HG03064 (cell line): Measurements from ENCODE around the gene CAPN5.
"Not testable (repeated sequence)": the region's sequence is repeated elsewhere in the genome, so short reads cannot be mapped to it uniquely, and the experiment has no call there.

Experiments used
- ATAC-seq: cut with Tn5 transposase; IDR thresholded peaks from one replicate; pipeline ENCODE4 v1.9.1; 2021; ENCODE audit warnings: low read depth; ENCODE audit not compliant: unreplicated experiment

Gene CAPN5

DNA sequence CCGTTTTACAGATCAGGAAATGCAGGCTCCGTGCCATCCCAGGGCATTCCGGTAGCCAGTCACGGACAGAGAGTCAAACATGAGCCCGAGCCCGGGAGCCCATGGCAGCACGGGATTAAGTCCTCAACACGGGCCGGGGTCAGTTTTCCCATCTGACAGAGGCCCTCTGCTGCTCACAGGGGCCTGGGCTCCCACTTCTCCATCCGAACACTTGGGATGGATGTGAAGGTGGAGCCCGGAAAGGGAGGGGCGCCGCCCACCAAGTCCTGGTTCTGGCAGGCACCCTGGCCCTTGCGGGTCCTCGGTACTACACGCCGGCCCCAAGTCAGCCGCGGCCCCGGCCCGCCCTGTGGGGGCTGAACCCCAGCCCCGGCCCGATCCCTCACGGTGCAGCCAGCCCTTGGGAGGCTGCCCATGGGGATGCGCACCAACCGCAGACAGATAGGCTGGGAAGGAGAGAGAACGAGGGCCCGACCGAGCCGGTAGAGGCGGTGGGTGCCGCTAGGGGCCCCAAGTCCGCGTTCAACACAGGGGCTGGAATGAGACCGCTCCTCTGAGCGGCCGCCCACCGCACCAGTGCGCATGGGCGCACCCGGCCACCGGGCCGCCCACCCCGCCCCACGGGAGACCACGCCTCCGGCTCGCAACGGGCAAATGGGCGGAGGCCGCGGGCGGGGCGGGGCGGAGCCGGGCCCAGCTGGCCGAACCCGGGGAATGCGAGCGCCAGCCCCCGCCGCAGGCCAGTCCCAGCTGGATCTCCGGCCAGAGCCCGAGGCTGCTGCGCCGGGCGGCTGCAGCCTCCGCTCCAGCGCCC is at the start of gene CAPN5:
Gene CAPN5, plus strand, starts transcription at position 743 of the 814 bp plus-strand sequence. CDS start 17,916 bp downstream, outside the sequence.
- peak; percentile 70 for ATAC-seq

DNA sequence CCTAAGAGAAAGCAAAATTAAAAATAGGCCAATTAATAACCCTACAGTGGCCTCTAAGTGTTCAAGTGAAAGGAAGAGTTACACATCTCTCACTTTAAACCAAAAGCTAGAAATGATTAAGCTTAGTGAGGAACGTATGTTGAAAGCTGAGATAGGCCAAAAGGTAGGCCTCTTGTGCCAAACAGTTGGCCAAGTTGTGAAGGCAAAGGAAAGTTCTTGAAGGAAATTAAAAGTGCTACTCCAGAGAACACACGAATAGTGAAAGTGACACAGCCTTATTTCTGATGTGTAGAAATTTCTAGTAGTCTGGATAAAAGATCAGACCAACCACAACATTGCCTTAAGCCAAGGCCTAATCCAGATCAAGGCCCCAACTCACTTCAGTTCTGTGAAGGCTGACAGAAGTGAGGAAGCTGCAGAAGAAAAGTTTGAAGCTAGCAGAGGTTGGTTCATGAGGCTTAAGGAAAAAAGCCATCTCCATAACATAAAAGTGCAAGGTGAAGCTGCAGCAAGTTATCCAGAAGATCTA is 48.3 kb upstream of the CAPN5 start:
- not testable (repeated sequence) for ATAC-seq

DNA sequence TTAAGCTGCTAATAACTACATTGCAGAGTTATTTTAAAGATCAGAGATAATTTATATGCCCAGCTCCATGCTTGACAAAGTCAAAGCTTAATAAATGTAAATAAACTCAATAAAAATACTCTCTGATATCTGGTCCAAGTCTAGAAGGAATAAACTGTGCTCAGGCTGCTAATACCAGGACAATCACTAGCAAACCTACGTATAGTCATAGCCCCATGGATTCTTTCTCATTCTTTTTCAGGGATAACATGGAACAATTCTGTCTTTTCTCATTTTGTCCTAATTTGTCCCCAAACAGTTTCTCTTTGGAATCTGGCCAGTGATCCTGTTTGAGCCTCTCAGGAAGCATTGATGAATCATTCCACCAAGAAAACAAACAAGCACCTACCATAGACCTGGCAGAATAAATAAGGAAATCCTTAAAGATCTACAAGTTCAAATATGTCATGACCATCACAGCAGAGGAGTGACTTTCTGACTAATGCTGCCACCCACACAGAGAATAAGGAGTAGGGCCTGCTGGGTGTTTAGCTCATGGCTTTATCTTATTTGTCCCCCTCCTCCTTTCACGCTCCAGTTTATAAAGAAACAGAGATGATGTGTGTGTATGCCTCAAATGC is 46.7 kb upstream of the CAPN5 start:
- no peak for ATAC-seq

DNA sequence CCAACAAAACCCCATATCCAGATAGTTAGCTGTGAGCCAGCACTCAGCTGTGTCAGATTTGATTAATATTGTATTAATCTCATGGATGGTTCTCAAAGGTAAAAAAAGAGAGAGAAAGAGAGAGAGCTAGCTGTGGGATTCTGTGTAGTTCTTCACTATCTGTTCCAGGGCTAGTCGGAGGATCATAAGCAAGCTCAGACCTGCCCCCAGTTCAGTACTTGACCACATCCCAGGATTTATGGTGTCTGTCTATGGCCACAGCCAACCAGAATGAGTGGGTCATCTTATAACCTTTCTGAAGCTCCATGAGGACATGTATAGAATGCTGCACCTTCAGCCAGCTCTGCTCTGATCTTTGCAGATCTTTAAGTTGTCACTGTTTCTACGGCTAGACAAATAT is 46.0 kb upstream of the CAPN5 start:
- ATAC-seq, result no peak

GRCh38 chr11:77024745-77025144 is 42.0 kb upstream of the CAPN5 start:
- ATAC-seq, result no peak

GRCh38 chr11:77026221-77026620 is 40.5 kb upstream of the CAPN5 start:
- ATAC-seq, result no peak

GRCh38 chr11:77026743-77027142 is 40.0 kb upstream of the CAPN5 start:
- no peak for ATAC-seq

GRCh38 chr11:77027275-77027674 is 39.5 kb upstream of the CAPN5 start:
- ATAC-seq, result no peak

GRCh38 chr11:77029829-77030228 is 36.9 kb upstream of the CAPN5 start:
- ATAC-seq, result no peak

DNA sequence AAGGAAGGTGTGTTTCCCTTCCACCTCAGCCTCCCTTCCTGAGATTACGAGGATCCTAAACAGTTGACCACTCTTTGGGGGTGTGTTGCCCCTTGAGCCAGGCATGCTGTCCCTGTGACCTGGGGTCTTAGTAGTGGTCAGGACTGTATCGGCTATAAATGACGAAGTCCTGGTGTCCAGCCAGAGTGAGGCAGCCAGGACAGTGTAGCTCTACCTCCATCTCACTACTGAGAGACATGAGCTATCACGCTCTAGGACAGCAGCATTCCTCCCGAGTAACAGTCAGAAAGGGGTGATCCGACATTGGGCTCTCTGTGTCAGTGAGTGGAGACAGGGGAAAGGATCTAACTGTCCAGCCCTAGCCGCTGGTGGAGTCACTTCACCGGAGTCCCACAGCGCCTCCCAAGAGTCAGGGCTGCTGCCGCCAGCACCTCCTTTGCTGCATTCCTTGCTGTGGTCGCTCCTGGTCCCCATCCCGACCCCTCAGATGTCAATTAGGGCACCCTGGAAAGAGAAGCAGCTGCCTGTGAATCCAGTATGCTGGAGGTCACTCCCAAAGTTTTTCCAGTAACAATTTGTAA is 35.8 kb upstream of the CAPN5 start:
- no peak for ATAC-seq

GRCh38 chr11:77031599-77031998 is 35.2 kb upstream of the CAPN5 start:
- no peak for ATAC-seq

DNA sequence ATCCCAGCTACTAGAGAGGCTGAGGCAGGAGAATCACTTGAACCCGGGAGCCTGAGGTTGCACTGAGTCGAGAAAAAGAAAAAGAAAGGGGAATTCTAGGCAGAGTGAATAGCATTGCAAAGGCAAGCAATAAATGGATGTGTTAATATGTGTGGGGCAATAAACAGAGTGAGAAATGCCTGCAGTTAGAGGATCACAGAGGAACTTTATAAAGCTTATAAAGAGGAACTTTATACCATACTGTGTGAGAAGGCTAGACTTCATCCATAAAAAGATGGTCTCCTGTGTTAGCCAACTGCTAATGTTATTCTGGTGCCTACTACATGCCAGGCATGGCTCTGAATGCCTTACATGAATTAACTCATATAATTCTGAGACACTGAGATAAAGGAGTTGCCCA is 31.7 kb upstream of the CAPN5 start:
- no peak for ATAC-seq

DNA sequence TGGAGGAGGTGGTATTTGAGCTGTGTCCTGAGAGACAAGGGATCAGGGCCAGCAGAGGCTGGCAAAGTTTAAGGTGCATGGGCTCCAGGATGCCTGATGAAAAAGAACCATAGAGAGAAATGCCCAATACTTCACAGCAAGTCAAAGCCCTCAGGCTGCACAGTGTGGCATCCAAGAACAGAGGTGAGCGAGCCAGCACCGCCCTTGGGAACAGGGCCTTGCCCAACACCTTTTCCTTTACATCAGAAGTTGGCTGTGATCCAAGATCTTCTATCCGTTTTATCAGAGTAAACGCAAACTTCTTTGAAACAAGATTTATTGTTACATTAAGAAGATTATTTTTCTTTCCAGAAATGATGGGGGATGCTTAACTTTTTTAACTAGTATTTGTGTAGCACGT is 31.2 kb upstream of the CAPN5 start:
- no peak for ATAC-seq

GRCh38 chr11:77036398-77036797 is 30.4 kb upstream of the CAPN5 start:
- ATAC-seq, result no peak

DNA sequence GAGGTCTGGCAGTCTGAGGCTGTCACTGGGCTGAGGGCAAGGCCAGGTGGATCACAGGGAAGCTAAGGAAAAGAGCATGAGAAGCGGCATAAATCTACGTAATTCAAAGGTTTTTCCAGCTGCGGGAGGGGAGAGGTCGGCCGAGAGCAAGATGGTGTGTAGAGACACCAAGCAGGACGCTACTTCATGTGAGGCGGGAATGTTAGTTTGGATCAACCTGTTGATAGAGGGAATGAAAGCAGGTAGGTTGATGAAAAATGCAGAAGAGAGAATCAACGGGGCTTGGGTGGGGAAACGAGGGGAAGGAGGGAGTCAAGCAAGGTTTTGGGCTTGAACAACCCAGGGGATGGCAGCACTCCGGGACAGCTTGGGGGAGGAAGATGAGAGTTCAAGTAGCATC is 29.7 kb upstream of the CAPN5 start:
- ATAC-seq, result no peak

GRCh38 chr11:77038029-77038824 is 28.5 kb upstream of the CAPN5 start:
- no peak for ATAC-seq

GRCh38 chr11:77038825-77039326 is 27.9 kb upstream of the CAPN5 start:
- ATAC-seq, result no peak

DNA sequence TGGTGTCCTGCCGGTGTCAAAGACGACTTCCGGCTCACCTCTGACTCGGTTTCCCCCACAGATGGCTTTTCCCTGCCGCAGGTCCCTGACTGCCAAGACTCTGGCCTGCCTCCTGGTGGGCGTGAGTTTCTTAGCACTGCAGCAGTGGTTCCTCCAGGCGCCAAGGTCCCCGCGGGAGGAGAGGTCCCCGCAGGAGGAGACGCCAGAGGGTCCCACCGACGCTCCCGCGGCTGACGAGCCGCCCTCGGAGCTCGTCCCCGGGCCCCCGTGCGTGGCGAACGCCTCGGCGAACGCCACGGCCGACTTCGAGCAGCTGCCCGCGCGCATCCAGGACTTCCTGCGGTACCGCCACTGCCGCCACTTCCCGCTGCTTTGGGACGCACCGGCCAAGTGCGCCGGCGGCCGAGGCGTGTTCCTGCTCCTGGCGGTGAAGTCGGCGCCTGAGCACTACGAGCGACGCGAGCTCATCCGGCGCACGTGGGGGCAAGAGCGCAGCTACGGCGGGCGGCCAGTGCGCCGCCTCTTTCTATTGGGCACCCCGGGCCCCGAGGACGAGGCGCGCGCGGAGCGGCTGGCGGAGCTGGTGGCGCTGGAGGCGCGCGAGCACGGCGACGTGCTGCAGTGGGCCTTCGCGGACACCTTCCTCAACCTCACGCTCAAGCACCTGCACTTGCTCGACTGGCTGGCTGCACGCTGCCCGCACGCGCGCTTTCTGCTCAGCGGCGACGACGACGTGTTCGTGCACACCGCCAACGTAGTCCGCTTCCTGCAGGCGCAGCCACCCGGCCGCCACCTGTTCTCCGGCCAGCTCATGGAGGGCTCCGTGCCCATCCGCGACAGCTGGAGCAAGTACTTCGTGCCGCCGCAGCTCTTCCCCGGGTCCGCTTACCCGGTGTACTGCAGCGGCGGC is 27.0 kb upstream of the CAPN5 start:
- no peak for ATAC-seq

DNA sequence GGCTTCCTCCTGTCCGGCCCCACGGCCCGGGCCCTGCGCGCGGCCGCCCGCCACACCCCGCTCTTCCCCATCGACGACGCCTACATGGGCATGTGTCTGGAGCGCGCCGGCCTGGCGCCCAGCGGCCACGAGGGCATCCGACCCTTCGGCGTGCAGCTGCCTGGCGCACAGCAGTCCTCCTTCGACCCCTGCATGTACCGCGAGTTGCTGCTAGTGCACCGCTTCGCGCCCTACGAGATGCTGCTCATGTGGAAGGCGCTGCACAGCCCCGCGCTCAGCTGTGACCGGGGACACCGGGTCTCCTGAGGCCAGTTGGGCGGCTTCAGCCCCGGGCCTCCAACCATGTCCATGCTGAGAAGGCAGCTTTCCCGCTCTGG is 26.4 kb upstream of the CAPN5 start:
- no peak for ATAC-seq

DNA sequence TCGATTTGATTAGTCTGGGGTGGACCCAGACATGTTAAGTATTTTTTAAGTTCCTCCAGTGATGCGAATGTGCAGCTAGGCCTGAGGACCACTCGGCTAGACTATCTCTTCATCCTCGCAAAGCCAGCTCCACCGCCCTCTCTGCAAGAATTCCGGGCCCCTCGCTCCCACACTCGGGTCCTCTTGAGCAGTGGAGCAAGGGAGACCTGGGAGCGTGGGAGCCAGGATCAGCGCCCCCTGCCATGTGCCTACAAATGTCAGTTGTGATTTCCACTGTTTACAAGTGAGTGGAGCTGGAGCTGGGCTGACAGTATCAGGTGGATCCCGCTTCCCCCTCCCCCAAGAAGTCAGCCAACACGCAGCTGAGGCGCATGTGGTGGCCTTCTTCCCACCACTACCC is 25.9 kb upstream of the CAPN5 start:
- ATAC-seq, result no peak
